HCT116 (cell line): ENCODE data around the gene POC1B. TPM values are rescaled to one million over a fixed set of nuclear protein-coding genes. Genes with fewer than 3 reads are reported as not detected.

ENCODE experiments used
- ATAC-seq: fragments of 200-7000 bp; cut with Tn5 transposase; 2 replicates; pipeline ENCODE4 v1.9.1; 2020; ENCODE audit warnings: mild to moderate bottlenecking, moderate library complexity
- BruUV-seq: library from RNA; stranded (reverse); fragments of 400-500 nt; replicated peaks from 2 replicates; lab custom pipeline; 2021; lab: Mats Ljungman, UMichigan
- CTCF ChIA-PET: fragments of 300-600 bp; sonication (Branson Sonifier 250); formaldehyde crosslinking; loops from one replicate; lab custom pipeline; 2021; ENCODE audit warnings: antibody characterized with exemption; lab: Charles Lee
- POLR2A ChIA-PET: fragments of 300-600, 350-600 bp; sonication (Branson Sonifier 250); formaldehyde crosslinking; loops from one replicate; lab custom pipeline; 2021; ENCODE audit warnings: antibody characterized with exemption; lab: Charles Lee
- RAD21 ChIA-PET, 2 experiments: fragments of 300-600 bp; sonication (Branson Sonifier 250); formaldehyde crosslinking; loops; one replicate each; lab custom pipeline; 2023; ENCODE audit warnings: low total read pairs in 2 of 2; ENCODE audit not compliant: uncharacterized antibody in 2 of 2, unreplicated experiment in 2 of 2, low non-redundant PET in 1 of 2; lab: Charles Lee
- DNase-seq: peaks from one replicate; pipeline ENCODE4 v3.0.0-alpha.2; 2010; ENCODE audit warnings: low read depth, low spot score
- H2AFZ ChIP-seq: fragments of 200-600 bp; shearing (Covaris generic), sonication (generic); 2 replicates; pipeline ENCODE4 v1.6.1; 2017; ENCODE audit warnings: low read depth, mixed run types, mixed read lengths, antibody characterized with exemption, low read length; ENCODE audit not compliant: poor library complexity, severe bottlenecking
- H3K27ac ChIP-seq: 2 replicates; pipeline ENCODE4 v1.5.1; 2012; ENCODE audit warnings: low read depth, low read length
- H3K27me3 ChIP-seq: fragments of 200-600 bp; sonication (generic); 2 replicates; pipeline ENCODE4 v1.6.1; 2016; ENCODE audit warnings: mixed run types, low read length, mixed read lengths; ENCODE audit not compliant: insufficient read depth
- H3K36me3 ChIP-seq, 2 experiments: fragments of 200-500 bp in 1 of 2; fragments of 200-600 bp in 1 of 2; sonication (Bioruptor generic) in 1 of 2; sonication (generic) in 1 of 2; 2 replicates each; pipeline versions ENCODE4 v1.5.1 to v1.6.1; 2014 to 2016; ENCODE audit warnings: low read length in 2 of 2, inconsistent platforms in 1 of 2, mixed read lengths in 1 of 2, mixed run types in 1 of 2; ENCODE audit not compliant: insufficient read depth in 2 of 2, control insufficient read depth in 1 of 2
- H3K4me1 ChIP-seq, 2 experiments: fragments of 200-600 bp in 1 of 2; sonication (generic) in 1 of 2; 2 replicates each; pipeline versions ENCODE4 v1.5.1 to v1.6.1; 2012 to 2017; ENCODE audit warnings: low read length in 2 of 2, inconsistent platforms in 1 of 2, mild to moderate bottlenecking in 1 of 2, mixed read lengths in 1 of 2, mixed run types in 1 of 2, moderate library complexity in 1 of 2; ENCODE audit not compliant: insufficient read depth in 2 of 2, control insufficient read depth in 1 of 2
- H3K4me2 ChIP-seq: fragments of 200-600 bp; sonication (generic); 2 replicates; pipeline ENCODE4 v1.6.1; 2017; ENCODE audit warnings: mixed run types, low read length, mixed read lengths
- H3K4me3 ChIP-seq, 2 experiments: fragments of 200-600 bp in 1 of 2; sonication (generic) in 1 of 2; replicated peaks in 1 of 2; 2 replicates each; pipeline ENCODE4 v1.5.1; 2011 to 2016; ENCODE audit warnings: low read length in 2 of 2, control low read depth in 1 of 2, low read depth in 1 of 2, mild to moderate bottlenecking in 1 of 2, mixed read lengths in 1 of 2, mixed run types in 1 of 2
- H3K79me2 ChIP-seq: fragments of 200-600 bp; sonication (generic); 2 replicates; pipeline ENCODE4 v1.6.1; 2017; ENCODE audit warnings: mild to moderate bottlenecking, mixed run types, low read length, moderate library complexity, mixed read lengths; ENCODE audit not compliant: insufficient read depth
- H3K9ac ChIP-seq: fragments of 200-600 bp; sonication (generic); 2 replicates; pipeline ENCODE4 v1.6.1; 2016; ENCODE audit warnings: low read length, mixed read lengths
- H3K9me2 ChIP-seq: fragments of 200-600 bp; sonication (generic), shearing (Covaris generic); 2 replicates; pipeline ENCODE4 v1.6.1; 2017; ENCODE audit warnings: mixed run types, mild to moderate bottlenecking, moderate library complexity; ENCODE audit not compliant: insufficient read depth
- H3K9me3 ChIP-seq, 2 experiments: fragments of 200-500 bp in 1 of 2; fragments of 200-600 bp in 1 of 2; sonication (Bioruptor generic) in 1 of 2; sonication (generic) in 1 of 2; 2 replicates each; pipeline ENCODE4 v1.6.1; 2014 to 2017; ENCODE audit warnings: low read length in 2 of 2, mixed read lengths in 2 of 2, inconsistent platforms in 1 of 2, low read depth in 1 of 2, mild to moderate bottlenecking in 1 of 2, mixed run types in 1 of 2, moderate library complexity in 1 of 2; ENCODE audit not compliant: control insufficient read depth in 1 of 2, insufficient read depth in 1 of 2
- H4K20me1 ChIP-seq: fragments of 200-600 bp; sonication (generic), shearing (Covaris generic); 2 replicates; pipeline ENCODE4 v1.6.1; 2017; ENCODE audit warnings: mixed run types, mild to moderate bottlenecking, moderate library complexity; ENCODE audit not compliant: insufficient read depth
- CTCF ChIP-seq, 3 experiments: fragments of 200-600 bp in 1 of 3; sonication (generic) in 1 of 3; IDR thresholded peaks in 2 of 3; conservative IDR thresholded peaks in 1 of 3; 2 replicates each; pipeline ENCODE4 v1.5.1; 2012 to 2017; ENCODE audit warnings: low read depth in 2 of 3, low read length in 2 of 3, antibody characterized with exemption in 1 of 3, borderline replicate concordance in 1 of 3, control low read depth in 1 of 3, mild to moderate bottlenecking in 1 of 3, mixed read lengths in 1 of 3, mixed run types in 1 of 3, moderate library complexity in 1 of 3; ENCODE audit not compliant: insufficient read depth in 1 of 3
- ELF1 ChIP-seq: IDR thresholded peaks from 2 replicates; pipeline ENCODE4 v1.6.1; 2012; ENCODE audit warnings: low read depth, borderline replicate concordance
- FOSL1 ChIP-seq: IDR thresholded peaks from 2 replicates; pipeline ENCODE4 v1.6.1; 2012; ENCODE audit warnings: low read depth
- ZFX ChIP-seq: fragments of 450-650 bp; IDR thresholded peaks from 2 replicates; pipeline ENCODE4 v1.6.1; 2017
- intact Hi-C: fragments of 100-400 bp; cut with micrococcal nuclease; formaldehyde crosslinking; loops from 2 replicates; pipeline ENCODE4 v1.10.0; 2022
- total RNA-seq: library from RNA; stranded (reverse); gene quantifications from one replicate; pipeline ENCODE4 v1.2.1, GENCODE V29; 2021; ENCODE audit not compliant: unreplicated experiment

Gene POC1B
- total RNA-seq, 1 experiment from 2014 or later, result 14.3 TPM

- Histone ChIP-seq H3K79me2 (no peaks in the 10 kb centered on the region), H3K4me1 (peaks cover 0 to 3% of the 10 kb centered on the region in 2 experiments; a peak in 1 of 4 replicates), H3K9ac (no peak overlapping the region), H3K27ac (no peak overlapping the region), H4K20me1 (no peaks in the 10 kb centered on the region), H3K9me3 (no peaks in the 10 kb centered on the region), H3K27me3 (no peaks in the 10 kb centered on the region), H3K4me3 (no peak overlapping the region), H3K36me3 (no peaks in the 10 kb centered on the region), H3K9me2 (no peaks in the 10 kb centered on the region), H2AFZ (no peak overlapping the region), H3K4me2 (no peak overlapping the region)
- ATAC-seq (no peak), DNase-seq (no peak)
- TF ChIP-seq ZFX, result no peak
- no peak for TF ChIP-seq FOSL1
- ChIA-PET RAD21 (no interaction called here), CTCF (no interaction called here), POLR2A (no interaction called here)
- intact Hi-C loops, result no loop called here
- no TSS peak for BruUV-seq
Observed at GRCh38 chr12:89507015-89507824, 18.6 kb downstream of the POC1B start.

- H3K9me3 ChIP-seq, result no peaks in the 10 kb centered on the region
- ChIA-PET POLR2A (no interaction called here), CTCF (no interaction called here), RAD21 (no interaction called here)
- no peak overlapping the region for H3K9ac ChIP-seq
- no peak overlapping the region for H3K4me2 ChIP-seq
- no peak for DNase-seq
- no peaks in the 10 kb centered on the region for H3K9me2 ChIP-seq
- no peak overlapping the region for H3K27ac ChIP-seq
- no peaks in the 10 kb centered on the region for H4K20me1 ChIP-seq
- no peaks in the 10 kb centered on the region for H3K79me2 ChIP-seq
- BruUV-seq, result no TSS peak
- TF ChIP-seq ELF1, result no peak
- TF ChIP-seq CTCF (IDR thresholded peaks at IDR 0.05 in 2 of 3, conservative IDR thresholded peaks at IDR 0.05 in 1 of 3; ENCODE audit: borderline replicate concordance in 1 of 3, insufficient read depth in 1 of 3, low read depth in 2 of 3, low read length in 2 of 3), result no peak
- no peak overlapping the region for H3K4me3 ChIP-seq
- H2AFZ ChIP-seq, result no peak overlapping the region
- intact Hi-C loops, result no loop called here
- no peaks in the 10 kb centered on the region for H3K27me3 ChIP-seq
- H3K4me1 ChIP-seq, result peaks cover 0 to 3% of the 10 kb centered on the region in 2 experiments; a peak in 1 of 4 replicates
- H3K36me3 ChIP-seq, result no peaks in the 10 kb centered on the region
- no peak for ATAC-seq
Observed at GRCh38 chr12:89506050-89506449, 19.8 kb downstream of the POC1B start.
